Ishikawa (cell line): ENCODE data around the gene DAZAP1.

Experiments
- CEBPB ChIP-seq: IDR thresholded peaks from 2 replicates; pipeline ENCODE4 v1.6.1; 2012
- CREB1 ChIP-seq: IDR thresholded peaks from 2 replicates; pipeline ENCODE4 v1.6.1; 2012; ENCODE audit warnings: low read depth
- EGR1 ChIP-seq: IDR thresholded peaks from 2 replicates; pipeline ENCODE4 v1.6.1; 2012
- EP300 ChIP-seq: IDR thresholded peaks from 2 replicates; pipeline ENCODE4 v1.6.1; 2012; ENCODE audit warnings: borderline replicate concordance
- FOXM1 ChIP-seq: IDR thresholded peaks from 2 replicates; pipeline ENCODE4 v1.6.1; 2012; ENCODE audit warnings: low read depth, borderline replicate concordance
- NFIC ChIP-seq: IDR thresholded peaks from 2 replicates; pipeline ENCODE4 v1.6.1; 2012
- RAD21 ChIP-seq: IDR thresholded peaks from 2 replicates; pipeline ENCODE4 v1.6.1; 2012; ENCODE audit warnings: low read depth
- TAF1 ChIP-seq: IDR thresholded peaks from 2 replicates; pipeline ENCODE4 v1.6.1; 2012; ENCODE audit warnings: low read depth, mild to moderate bottlenecking
- TCF12 ChIP-seq: IDR thresholded peaks from 2 replicates; pipeline ENCODE4 v1.6.1; 2012; ENCODE audit warnings: low read depth
- TEAD4 ChIP-seq: IDR thresholded peaks from 2 replicates; pipeline ENCODE4 v1.6.1; 2012
- USF1 ChIP-seq: IDR thresholded peaks from 2 replicates; pipeline ENCODE4 v1.6.1; 2012
- YY1 ChIP-seq: IDR thresholded peaks from 2 replicates; pipeline ENCODE4 v1.6.1; 2012; ENCODE audit warnings: low read depth
- ZBTB7A ChIP-seq: IDR thresholded peaks from 2 replicates; pipeline ENCODE4 v1.6.1; 2012; ENCODE audit warnings: low read depth
- TF ChIP-seq, protein P1 (sequence below): IDR thresholded peaks from 2 replicates; pipeline ENCODE4 v1.6.1; 2012
- TF ChIP-seq, protein P2 (sequence below): IDR thresholded peaks from 2 replicates; pipeline ENCODE4 v1.6.1; 2012; ENCODE audit warnings: low read depth, mild to moderate bottlenecking

DAZAP1 gene

GRCh38 chr19:1407528-1408299 lies at the start of gene DAZAP1:
Gene DAZAP1 (plus strand): TSS chr19:1407586. CDS start chr19:1407774, 188 bp downstream.
- TF ChIP-seq TAF1: peak; percentile 0; the same call in 1 of the 2 replicates
- TF ChIP-seq TCF12: no peak
- TF ChIP-seq USF1: no peak
- no peak for TF ChIP-seq EGR1
- no peak; the same call in 1 of the 2 replicates for TF ChIP-seq EP300
- TF ChIP-seq ZBTB7A: no peak; the same call in 1 of the 2 replicates

GRCh38 chr19:1360126-1360817 lies 47.1 kb upstream of the DAZAP1 start:
- no peak for TF ChIP-seq TCF12
- no peak for TF ChIP-seq RAD21
- TF ChIP-seq YY1: no peak
- no peak for TF ChIP-seq CREB1
- no peak for TF ChIP-seq TEAD4
- TF ChIP-seq FOXM1: no peak
- no peak for TF ChIP-seq TAF1
- TF ChIP-seq CEBPB: no peak
- no peak; the same call in 1 of the 2 replicates for TF ChIP-seq ZBTB7A
- TF ChIP-seq NFIC: no peak
- TF ChIP-seq USF1: no peak
- TF ChIP-seq, protein P1, sequence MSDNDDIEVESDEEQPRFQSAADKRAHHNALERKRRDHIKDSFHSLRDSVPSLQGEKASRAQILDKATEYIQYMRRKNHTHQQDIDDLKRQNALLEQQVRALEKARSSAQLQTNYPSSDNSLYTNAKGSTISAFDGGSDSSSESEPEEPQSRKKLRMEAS: no peak; the same call in 1 of the 2 replicates
- no peak for TF ChIP-seq EGR1
- TF ChIP-seq EP300: no peak
- TF ChIP-seq, protein P2, sequence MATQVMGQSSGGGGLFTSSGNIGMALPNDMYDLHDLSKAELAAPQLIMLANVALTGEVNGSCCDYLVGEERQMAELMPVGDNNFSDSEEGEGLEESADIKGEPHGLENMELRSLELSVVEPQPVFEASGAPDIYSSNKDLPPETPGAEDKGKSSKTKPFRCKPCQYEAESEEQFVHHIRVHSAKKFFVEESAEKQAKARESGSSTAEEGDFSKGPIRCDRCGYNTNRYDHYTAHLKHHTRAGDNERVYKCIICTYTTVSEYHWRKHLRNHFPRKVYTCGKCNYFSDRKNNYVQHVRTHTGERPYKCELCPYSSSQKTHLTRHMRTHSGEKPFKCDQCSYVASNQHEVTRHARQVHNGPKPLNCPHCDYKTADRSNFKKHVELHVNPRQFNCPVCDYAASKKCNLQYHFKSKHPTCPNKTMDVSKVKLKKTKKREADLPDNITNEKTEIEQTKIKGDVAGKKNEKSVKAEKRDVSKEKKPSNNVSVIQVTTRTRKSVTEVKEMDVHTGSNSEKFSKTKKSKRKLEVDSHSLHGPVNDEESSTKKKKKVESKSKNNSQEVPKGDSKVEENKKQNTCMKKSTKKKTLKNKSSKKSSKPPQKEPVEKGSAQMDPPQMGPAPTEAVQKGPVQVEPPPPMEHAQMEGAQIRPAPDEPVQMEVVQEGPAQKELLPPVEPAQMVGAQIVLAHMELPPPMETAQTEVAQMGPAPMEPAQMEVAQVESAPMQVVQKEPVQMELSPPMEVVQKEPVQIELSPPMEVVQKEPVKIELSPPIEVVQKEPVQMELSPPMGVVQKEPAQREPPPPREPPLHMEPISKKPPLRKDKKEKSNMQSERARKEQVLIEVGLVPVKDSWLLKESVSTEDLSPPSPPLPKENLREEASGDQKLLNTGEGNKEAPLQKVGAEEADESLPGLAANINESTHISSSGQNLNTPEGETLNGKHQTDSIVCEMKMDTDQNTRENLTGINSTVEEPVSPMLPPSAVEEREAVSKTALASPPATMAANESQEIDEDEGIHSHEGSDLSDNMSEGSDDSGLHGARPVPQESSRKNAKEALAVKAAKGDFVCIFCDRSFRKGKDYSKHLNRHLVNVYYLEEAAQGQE: no peak

GRCh38 chr19:1360818-1361461 lies 46.4 kb upstream of the DAZAP1 start:
- TF ChIP-seq CEBPB (no peak), ZBTB7A (peak; percentile 87), EP300 (peak; percentile 31; the same call in 1 of the 2 replicates), YY1 (no peak), NFIC (peak; percentile 94), TEAD4 (peak; percentile 27), USF1 (peak; percentile 51), EGR1 (peak; percentile 92), TAF1 (no peak), FOXM1 (no peak), RAD21 (no peak; the same call in 1 of the 2 replicates), TCF12 (peak; percentile 66), CREB1 (no peak)
- TF ChIP-seq, protein P1: peak; percentile 40; the same call in 1 of the 2 replicates

DNA sequence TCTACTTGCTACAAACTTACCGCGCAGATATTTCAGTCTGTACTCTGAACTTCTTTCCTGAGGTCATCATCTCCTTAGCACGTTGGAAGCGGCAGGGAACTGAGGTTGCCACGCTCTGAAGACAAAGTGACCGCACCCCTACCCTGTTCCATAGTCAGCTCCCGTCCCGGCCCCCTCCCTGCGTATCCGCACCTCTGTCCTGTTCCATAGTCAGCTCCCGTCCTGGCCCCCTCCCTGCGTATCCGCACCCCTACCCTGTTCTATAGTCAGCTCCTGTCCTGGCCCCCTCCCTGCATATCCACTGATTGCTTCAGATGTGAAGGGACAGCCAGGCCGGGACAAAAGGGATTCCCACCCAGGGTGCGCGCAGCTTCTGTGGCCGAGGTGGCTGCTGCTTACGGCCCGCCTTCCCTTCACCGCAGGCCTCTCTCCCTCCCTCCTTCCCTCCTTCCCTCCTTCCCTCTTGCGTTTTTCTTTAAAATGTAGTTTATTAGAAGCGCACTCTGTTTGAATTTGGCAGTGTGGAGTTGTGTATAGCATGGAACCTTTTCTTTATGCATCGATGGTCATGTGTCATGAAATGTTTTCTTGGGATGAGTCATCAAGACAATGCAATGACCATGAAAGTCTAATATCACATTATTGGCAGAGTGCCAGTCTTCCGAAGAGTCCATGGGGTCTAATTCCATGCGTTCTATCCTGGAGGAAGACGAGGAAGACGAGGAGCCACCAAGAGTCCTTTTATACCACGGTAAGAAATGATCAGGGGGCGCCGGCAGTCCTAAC lies 45.6 kb upstream of the DAZAP1 start:
- no peak for TF ChIP-seq EGR1
- TF ChIP-seq TCF12: 0 out of 2 replicates have a peak, but pooled peaks have one; percentile 39
- no peak for TF ChIP-seq USF1
- TF ChIP-seq, protein P1: peak; percentile 26; the same call in 1 of the 2 replicates
- TF ChIP-seq FOXM1: no peak; the same call in 1 of the 2 replicates
- TF ChIP-seq ZBTB7A: no peak
- TF ChIP-seq NFIC: peak; percentile 91
- TF ChIP-seq, protein P2: no peak
- peak; percentile 33; the same call in 1 of the 2 replicates for TF ChIP-seq EP300
